A549 (cell line): ENCODE data around the gene UBB.

ENCODE experiments used
- BCL3 ChIP-seq: fragments of >200 bp; sonication (Bioruptor Twin); formaldehyde crosslinking; IDR thresholded peaks from 3 replicates; pipeline ENCODE4 v1.6.1; 2016
- CTCF ChIP-seq: fragments of >200 bp; sonication (Bioruptor Twin); formaldehyde crosslinking; IDR thresholded peaks from 3 replicates; pipeline ENCODE4 v1.5.1; 2016
- EP300 ChIP-seq, 2 experiments: fragments of >200 bp; sonication (Bioruptor Twin); formaldehyde crosslinking; IDR thresholded peaks; 2 replicates in 1 of 2; 3 replicates in 1 of 2; pipeline ENCODE4 v1.6.1; 2016 to 2017
- RAD21 ChIP-seq, 2 experiments: fragments of >200 bp in 1 of 2; sonication (Bioruptor Twin) in 1 of 2; formaldehyde crosslinking in 1 of 2; IDR thresholded peaks in 1 of 2; conservative IDR thresholded peaks in 1 of 2; 2 replicates in 1 of 2; 3 replicates in 1 of 2; pipeline ENCODE4 v1.6.1; 2012 to 2018; ENCODE audit warnings: inconsistent platforms in 1 of 2
- REST ChIP-seq: fragments of 200-600 bp; sonication (generic); IDR thresholded peaks from 2 replicates; pipeline ENCODE4 v1.6.1; 2016; ENCODE audit warnings: antibody characterized with exemption, mild to moderate bottlenecking, moderate library complexity
- RFX5 ChIP-seq: fragments of 450-650 bp; IDR thresholded peaks from 2 replicates; pipeline ENCODE4 v1.7.1; 2014; ENCODE audit warnings: antibody characterized with exemption, mild to moderate bottlenecking, moderate library complexity
- USF2 ChIP-seq: fragments of 450-650 bp; IDR thresholded peaks from 2 replicates; pipeline ENCODE4 v1.6.1; 2014; ENCODE audit warnings: antibody characterized with exemption

- TF ChIP-seq USF2: no peak
- no peak for TF ChIP-seq RFX5
- TF ChIP-seq BCL3: no peak
- TF ChIP-seq REST: no peak
- TF ChIP-seq EP300 (IDR thresholded peaks at IDR 0.05): no peak
- no peak for TF ChIP-seq RAD21 (conservative IDR thresholded peaks at IDR 0.05 in 1 of 2, IDR thresholded peaks at IDR 0.05 in 1 of 2)
- TF ChIP-seq CTCF: no peak
These were observed 34.1 kb upstream of the UBB start for GRCh38 chr17:16346721-16347271.
